A673 (cell line): ENCODE measurements around the gene CIDEC.

ENCODE experiments used
- EZH2 ChIP-seq: fragments of 200-600 bp; sonication (generic); IDR thresholded peaks from 2 replicates; pipeline ENCODE4 v1.6.1; 2017; ENCODE audit warnings: borderline replicate concordance, low read depth, mild to moderate bottlenecking, mixed read lengths, antibody characterized with exemption, low read length; ENCODE audit not compliant: poor library complexity, severe bottlenecking
- TF ChIP-seq, protein P1 (sequence below): fragments of 300-800, 200-600 bp; sonication (generic); conservative IDR thresholded peaks from 2 replicates; pipeline ENCODE4 v1.5.1; 2017; ENCODE audit warnings: low read depth, mild to moderate bottlenecking, antibody characterized with exemption, low read length, moderate library complexity, mixed read lengths

DNA sequence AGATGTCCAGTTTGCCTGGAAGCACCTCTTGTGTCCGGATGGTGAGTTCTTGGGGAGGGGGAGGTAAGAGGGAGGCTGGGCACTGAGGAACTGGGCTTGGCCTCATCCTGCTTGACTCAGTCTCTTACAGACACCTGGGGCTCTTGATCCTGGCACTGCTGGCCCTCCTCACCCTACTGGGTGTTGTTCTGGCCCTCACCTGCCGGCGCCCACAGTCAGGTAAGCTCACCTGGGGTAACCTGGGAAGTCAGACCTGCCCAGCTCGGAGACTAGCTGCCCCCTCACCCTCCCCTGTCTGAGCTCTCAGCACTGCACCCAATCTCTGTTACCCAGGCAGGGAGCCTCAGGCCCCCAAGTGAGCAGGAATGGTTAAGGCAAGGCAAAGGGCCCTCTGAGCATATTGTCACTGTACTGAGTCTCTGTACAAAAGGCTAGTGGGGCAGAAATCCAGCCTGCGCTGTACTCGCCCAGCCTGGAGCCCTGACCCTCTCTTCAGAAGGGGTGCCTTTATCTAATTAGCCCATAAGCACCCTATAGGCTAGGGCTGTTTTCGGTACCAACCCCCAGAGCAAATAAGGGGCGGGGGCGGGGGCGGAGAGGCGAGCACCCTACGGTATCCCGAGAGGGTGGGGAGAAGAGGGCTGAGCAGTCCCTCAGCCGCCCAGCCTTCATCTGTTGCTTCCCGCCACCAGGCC lies 34.7 kb upstream of the CIDEC start:
- TF ChIP-seq, protein P1, sequence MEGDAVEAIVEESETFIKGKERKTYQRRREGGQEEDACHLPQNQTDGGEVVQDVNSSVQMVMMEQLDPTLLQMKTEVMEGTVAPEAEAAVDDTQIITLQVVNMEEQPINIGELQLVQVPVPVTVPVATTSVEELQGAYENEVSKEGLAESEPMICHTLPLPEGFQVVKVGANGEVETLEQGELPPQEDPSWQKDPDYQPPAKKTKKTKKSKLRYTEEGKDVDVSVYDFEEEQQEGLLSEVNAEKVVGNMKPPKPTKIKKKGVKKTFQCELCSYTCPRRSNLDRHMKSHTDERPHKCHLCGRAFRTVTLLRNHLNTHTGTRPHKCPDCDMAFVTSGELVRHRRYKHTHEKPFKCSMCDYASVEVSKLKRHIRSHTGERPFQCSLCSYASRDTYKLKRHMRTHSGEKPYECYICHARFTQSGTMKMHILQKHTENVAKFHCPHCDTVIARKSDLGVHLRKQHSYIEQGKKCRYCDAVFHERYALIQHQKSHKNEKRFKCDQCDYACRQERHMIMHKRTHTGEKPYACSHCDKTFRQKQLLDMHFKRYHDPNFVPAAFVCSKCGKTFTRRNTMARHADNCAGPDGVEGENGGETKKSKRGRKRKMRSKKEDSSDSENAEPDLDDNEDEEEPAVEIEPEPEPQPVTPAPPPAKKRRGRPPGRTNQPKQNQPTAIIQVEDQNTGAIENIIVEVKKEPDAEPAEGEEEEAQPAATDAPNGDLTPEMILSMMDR = no peak
- TF ChIP-seq EZH2 = no peak
